ENCODE measurements around the gene SULT4A1.

The SULT4A1 gene

DNA sequence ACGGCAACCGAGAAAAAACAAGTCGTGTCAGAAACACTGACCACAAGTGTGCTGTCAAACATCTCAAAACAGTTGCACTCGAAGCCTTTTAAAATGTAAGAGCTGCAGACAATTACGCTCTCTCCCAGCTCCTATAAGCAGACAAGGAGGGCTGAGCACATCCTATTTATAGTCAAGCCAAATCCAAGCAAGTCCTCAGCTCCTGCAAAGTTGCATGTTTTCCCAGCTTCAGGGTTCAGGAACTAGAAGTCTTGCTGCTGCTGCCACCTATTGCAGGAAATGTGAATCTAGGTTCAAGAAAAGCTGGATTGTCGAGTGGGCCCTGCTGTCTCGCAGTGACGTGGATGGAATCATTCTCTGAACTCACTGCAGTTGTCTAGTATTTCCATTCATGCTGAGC lies 65.7 kb downstream of the SULT4A1 start:
- FAIRE-seq = no peak

GRCh38 chr22:43795320-43795719 lies 67.0 kb downstream of the SULT4A1 start:
- no peak for FAIRE-seq

DNA sequence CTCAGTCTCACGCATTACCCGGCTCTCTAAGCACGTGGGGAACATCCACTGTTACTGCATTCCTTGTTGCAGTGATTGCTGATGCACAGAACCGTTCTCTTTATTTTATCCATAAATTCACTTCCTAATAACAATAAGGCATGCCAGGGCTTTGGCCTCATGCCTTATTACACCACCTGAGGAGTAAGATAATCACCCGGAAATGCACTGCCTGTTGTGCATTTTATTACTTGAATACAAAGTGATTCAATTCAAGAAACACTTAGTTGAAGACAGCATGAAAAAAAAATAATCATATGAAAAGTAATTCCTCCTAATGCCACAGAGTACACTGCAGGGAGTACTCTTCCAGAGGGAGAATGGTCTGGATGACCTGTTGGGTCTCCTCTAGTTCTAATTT lies 69.4 kb downstream of the SULT4A1 start:
- FAIRE-seq = no peak

DNA sequence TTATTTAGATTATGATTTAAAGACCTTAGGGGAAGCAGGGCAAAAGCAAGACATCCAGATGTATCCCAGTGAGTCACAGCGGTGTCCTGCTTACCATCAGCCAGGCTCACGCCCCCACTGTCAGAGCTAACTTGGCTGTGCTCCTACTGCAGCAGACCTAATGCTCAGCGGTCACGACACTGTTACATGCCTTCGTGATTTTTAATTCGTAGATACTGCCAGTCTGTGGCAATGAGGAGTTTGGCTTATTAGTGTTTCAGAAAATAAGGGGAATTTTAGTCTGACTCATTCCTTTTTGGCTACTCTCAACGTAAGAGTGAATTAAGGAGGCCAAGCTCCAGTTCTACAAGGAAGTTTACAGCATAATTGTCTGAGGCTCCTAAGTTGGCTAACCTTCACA lies 72.9 kb downstream of the SULT4A1 start:
- FAIRE-seq = no peak

GRCh38 chr22:43783777-43784176 lies 78.5 kb downstream of the SULT4A1 start:
- no peak for FAIRE-seq

GRCh38 chr22:43782448-43782847 lies 79.9 kb downstream of the SULT4A1 start:
- FAIRE-seq = no peak

- FAIRE-seq = no peak
These were observed 85.0 kb downstream of the SULT4A1 start for GRCh38 chr22:43777286-43777685.

GRCh38 chr22:43776081-43776670 lies 86.1 kb downstream of the SULT4A1 start:
- no peak for FAIRE-seq
